Measurements from ENCODE around the gene SNTN.

The SNTN gene

DNA sequence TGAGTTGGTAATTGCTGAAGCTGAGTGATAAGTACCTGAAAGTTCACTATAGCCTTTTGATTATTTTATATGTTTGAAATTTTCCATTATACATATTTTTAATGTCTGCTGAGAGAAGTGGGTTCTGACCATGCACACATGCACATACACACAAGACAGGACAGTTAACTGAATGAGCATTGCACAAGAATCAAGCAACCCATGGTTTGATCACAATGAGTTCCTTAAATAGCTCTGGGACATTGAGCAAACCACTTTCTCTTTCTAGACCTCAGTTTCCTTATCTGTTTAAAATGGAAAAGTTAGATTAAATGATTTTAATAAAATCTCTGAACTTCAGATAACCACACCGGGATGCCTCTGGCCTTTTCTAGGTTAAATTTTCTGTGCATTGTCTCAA is 26.7 kb downstream of the SNTN start:
- no peak for DNase-seq

DNA sequence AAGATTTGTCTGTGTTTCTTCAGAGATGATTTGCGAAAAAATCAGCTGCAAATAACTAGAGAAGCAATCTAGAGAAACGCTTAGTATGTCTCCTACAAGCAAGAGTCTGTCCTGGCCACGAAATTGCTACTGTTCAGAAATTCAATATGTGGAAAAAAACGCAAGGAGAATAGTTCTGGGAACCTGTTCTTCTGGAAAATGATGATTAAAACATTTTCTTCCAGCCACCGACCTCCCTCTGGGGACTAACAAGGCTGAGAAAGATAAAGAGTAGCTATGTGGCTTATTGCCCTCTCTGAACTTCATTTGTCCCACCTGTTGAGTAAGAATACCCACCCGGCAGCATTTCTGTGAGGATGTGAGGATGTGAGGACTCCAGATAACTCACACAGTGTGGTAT is 31.6 kb downstream of the SNTN start:
- DNase-seq: no peak

DNA sequence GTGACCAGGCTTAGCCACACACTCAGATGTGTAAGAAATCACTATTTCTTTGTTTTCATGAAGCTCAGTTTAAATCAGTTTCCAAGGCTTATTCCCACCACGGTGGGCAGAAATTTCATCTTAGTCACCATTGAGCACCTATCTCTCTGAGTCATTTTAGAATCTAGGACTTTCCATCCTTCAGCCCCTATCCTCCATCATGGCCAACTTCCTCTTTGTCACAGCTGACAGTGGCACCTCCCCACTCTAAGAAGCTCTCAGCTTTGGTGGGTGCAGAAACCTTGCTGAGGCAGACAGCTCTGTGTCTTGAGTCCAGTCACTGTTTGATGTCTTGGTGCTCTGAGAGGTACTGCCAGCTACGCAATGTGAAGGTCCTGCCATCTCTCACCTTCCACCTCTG is 32.9 kb downstream of the SNTN start:
- no peak for DNase-seq

DNA sequence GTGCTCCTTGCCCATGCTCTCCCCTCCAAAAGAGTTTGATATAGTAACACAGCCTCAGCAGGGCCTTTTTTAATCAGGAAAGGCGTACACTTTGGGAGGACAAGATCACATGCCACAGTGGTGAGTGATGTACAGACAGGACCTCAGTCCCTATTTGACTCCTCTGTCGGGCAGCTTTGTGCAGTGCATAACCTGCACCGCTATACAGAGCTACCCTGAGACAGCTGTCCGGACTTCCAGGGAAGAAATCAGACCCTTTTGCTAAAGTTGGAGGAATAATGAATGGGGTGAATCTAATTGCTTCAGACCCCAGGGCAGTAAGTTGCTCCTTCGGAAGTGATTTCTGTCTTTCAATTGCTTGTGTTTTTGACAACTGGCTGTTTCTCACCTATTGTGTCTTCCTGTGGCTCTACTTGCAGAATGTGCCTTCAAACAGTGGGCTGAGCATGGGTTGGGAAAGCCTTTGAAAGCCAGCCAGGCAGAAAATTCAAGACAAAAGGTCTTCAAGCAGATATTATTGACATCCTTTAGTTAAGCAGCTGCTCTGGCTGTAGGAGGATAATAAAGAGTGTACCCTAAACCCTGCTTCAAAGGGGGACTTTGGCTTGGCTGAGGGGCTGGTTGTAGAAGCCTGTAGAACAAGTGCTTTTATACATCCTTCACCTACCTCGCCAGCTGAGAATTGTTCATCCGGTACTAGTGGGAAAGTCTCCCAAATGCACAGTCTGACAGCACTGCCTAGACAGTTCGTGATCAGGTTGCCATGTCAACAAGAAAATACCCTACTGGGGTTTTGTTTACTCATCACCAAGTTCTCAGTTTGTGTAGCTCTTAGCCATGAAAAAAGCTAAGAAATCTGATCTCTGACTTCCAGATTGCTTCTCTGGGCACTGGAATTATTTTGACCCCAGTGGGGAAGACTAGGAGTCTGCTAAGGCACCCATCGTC is 35.1 kb downstream of the SNTN start:
- DNase-seq: no peak

DNA sequence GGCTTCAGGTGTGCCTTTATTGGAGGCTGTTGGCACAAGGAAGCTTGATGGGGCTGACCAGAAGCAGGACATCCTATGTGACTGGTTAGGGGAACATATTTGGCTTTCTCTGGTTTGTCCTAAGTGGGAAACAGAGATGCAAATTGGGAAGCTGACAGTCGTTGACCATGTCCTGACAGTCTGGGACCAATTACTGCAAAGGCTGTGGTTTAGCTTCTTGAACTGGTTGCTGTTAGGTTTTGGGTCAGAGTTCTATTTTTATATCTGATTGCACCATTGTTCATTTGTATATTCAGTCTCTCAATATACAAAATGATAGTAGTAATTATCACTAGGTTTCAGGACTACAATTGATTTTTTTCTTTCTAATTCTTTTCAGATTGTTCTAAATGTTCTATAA is 36.8 kb downstream of the SNTN start:
- no peak for DNase-seq

DNA sequence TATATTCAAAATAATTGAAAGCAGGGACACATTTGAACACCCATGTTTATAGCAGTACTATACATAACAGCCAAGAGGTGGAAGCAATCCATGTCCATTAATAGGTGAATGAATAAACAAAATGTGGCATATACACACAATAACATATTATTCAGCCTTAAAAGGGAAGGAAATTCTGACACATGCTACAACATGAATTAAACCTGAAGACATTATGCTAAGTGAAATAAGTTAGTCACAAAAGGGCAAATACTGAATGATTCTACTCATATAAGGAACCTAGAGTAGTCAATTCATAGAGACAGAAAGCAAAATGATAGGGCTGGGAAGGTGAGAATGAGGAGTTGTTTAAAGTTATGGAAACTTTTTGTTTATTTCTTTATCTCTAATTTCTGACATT is 40.9 kb downstream of the SNTN start:
- DNase-seq: no peak

DNA sequence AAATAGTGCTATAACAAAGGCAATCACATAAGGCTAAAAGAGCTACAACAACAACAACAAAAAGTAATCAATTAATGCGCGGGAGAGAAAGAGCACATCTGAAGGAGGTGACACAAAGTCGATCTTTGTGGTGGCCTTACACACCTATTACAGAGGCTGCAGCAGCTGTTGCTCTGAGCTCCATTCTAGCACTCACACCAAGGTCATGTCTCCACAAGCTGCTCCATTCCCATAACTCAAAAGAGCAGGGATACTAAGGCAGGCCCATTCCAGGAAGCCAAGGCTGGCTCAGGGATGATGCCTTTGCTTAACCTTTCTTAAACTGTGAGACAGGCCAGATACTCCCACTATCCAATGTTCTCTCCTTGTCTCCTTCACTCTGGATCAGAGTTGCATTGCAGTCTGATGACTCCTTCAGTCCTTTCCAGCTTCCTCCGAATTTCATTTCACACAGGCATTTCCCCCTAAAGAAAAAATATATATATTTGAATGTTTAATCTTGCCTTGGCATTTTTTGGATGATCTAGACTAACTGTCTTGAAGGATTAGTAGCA is 52.7 kb downstream of the SNTN start:
- DNase-seq: no peak

DNA sequence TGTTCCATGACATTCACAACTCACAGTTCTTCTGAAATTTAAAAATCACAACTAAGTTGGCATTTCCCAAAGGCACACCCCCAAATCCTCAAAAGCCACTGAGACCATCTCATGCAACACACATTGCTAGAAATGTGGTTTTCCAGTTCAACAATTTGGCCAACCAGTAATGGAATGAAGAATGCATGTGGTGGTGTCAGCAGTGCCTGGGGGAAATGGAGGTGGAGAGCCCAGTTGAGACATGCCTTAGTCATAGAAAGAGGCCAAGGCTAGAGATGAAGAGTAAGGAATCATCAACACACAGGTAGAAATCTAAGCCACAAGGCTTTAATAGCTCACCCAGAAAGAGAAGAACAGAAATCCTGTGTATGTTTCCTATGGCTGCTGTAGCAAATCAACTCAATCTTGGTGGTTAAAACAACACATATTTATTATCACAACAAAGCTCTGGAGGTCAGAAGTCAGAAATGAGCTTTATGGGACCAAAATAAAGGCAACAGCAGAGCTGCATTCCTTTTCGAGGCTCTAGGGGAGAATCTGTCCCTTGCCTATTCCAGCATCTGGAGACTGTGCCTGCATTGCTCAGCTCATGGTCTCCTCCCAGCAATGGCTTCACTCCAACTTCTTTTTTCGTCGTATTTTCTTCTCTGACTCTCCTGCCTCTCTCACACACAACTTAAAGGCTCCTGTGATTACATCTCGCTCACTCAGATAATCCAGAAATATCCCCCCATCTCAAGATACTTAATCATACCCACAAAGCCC is 54.0 kb downstream of the SNTN start:
- DNase-seq: no peak

DNA sequence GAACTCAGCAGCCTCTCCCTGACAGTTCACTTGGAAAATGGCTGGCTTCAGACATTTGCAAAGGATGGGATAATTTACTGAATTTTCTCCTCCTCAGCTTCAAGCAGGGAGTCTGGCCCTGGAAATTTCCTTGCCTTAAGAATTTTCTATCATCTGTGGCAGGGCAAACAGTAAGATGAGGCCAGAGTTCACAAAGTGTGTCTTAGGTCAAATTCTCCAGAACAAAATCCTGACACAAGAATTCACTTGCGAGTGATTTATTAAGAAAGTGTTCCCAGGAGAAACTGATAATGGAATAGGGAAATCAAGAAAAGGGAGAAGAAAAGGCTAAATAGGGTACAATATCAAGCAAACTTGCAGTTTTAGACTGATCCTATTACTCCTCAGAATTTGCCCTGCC is 55.3 kb downstream of the SNTN start:
- no peak for DNase-seq

DNA sequence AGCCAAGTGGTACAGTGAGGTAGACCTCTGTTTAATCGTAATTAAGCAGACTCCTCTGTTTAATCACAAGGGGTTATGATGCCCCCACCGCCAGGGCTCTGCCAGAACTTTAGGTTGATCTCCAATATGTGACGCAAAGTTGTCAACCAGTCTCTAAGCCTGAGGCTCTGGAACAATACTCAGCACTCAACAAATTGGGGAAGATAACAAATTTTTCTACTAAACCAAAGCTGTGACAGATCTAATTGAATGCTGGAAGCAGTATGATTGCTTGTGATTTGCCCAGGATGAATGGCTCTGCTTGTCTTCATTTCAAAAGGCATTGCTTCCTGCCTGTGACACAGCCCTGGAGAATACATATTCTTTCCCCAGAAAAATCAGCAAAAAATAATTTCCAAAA is 57.1 kb downstream of the SNTN start:
- no peak for DNase-seq

All from activated gamma-delta T cell (primary cell).